GM21529 (cell line): ENCODE results near the gene DUSP7.

Experiments
- ATAC-seq: cut with Tn5 transposase; IDR thresholded peaks from one replicate; pipeline ENCODE4 v1.9.1; 2021; ENCODE audit not compliant: unreplicated experiment

Gene DUSP7

DNA sequence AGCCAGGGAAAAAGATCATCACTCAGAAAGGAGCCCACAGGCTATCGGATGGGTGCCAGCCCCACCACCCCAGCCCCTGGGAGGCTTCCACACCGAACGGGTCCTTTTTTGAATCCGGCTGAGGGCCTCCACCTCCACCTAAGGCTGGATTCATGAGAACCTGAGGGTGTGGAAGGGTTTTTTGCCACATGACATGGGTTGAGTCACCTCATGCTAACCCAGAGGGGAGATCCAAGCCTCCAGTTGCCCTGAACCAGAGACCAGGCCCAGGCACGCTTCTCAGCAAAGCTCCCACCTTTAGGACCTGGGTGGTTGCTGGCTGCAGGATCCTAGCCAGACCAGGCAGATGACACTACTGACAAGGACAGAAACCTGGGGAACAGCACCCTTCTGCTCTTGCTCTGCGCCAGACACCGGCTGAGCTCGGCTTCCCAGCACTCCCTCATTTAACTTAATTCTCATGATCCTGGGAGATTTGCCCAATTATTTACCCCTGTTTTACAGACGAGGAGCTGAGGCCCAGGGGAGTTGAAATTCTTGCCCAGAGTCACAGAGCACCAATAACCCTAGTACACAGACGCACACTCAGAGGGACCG is 25.6 kb downstream of the DUSP7 start:
- no peak for ATAC-seq

DNA sequence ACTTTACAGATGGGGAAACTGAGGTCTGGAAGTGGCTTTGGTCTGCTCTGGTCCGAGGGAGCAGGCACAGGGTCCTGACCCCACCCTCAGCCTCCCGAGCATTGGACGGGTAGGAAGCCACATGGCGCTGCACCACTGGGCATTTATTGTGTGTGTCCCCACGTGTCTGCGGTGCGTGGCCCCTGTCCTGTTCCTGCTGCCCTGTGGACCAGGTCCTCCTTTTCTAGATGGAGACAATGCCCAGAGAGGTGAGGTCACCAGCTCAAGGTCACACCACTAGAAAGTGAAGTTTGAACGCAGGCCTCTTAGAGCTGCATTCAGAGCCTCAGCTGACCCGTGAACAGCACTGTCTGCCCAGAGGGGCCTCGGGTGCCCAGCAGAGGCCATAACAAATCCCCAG is 26.8 kb downstream of the DUSP7 start:
- ATAC-seq = no peak

DNA sequence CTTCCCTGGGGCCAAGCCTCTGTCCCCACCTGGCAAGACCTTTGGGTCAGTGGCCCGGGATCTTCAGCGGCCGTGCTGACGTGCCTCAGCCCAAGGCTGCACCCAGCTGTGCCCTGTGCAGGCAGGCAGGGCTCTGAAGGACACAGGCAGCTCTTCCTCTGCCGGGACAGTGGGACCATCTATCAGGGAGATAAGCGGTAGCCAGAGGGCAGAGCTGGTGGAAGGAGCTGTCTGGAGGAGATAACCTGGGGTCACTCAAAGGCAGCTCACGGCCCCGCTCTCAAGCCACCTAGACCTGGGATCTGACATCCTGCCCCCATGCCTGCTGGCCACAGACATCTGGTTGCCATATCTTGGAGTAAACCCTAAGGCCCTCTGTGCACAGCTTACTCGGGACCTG is 27.3 kb downstream of the DUSP7 start:
- ATAC-seq = no peak

DNA sequence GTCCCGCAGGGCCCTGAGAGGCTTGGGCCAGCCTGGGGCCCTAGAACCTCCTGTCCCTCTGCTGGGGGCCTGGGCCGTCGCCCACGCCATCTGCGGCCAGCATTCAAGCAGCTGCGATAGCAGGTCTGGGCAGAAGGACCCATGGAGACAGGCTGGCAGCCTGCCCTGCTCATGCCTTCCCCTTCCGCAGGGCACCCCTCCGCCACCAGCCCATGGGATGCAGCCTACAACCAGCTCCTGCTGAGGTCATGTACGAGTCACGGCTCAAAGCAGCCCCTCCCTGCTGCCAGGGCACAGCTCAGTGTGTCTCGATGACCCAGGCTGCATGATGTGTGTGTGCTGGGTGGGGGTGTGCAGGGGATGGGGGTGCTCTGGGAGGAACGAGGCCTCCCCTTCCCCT is 27.8 kb downstream of the DUSP7 start:
- no peak for ATAC-seq

DNA sequence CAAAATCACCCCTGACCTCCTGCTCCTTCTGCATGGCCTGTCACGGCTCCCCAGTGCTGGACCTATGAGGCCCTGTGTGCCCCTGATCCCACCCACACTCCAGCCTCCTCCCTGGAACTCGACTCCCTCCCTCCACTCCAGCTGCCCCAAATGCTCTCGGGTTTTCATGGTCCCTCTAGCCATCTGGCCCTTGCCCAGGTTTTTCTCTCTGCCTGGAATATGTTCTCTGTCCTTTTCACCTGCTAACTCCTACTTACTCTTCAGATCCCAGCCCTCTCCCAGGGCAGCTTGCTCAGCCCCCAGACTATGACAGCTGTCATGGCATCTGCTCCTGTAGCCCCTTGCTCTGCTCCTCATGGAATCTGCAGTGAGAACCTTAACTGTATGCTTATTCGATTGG is 30.3 kb downstream of the DUSP7 start:
- ATAC-seq = no peak

DNA sequence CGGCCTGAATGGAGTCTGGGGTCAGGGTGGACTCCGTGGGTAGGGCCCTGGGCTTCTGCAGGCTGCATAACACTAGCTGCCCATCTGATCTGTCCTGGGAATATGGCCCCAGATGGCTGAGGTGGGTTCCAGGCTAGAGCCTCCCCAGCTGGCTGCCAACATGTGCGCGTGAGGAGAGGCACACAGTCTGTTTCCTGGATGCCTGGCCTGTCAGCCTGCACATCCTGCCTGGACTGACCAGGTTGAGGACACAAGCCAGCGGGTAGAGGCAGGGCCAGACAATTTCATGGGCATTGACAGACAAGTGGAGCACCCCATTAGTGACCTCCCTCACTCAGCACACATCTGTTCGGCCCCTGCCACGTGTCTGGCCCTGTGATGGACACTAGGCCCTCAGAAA is 30.9 kb downstream of the DUSP7 start:
- ATAC-seq = no peak

DNA sequence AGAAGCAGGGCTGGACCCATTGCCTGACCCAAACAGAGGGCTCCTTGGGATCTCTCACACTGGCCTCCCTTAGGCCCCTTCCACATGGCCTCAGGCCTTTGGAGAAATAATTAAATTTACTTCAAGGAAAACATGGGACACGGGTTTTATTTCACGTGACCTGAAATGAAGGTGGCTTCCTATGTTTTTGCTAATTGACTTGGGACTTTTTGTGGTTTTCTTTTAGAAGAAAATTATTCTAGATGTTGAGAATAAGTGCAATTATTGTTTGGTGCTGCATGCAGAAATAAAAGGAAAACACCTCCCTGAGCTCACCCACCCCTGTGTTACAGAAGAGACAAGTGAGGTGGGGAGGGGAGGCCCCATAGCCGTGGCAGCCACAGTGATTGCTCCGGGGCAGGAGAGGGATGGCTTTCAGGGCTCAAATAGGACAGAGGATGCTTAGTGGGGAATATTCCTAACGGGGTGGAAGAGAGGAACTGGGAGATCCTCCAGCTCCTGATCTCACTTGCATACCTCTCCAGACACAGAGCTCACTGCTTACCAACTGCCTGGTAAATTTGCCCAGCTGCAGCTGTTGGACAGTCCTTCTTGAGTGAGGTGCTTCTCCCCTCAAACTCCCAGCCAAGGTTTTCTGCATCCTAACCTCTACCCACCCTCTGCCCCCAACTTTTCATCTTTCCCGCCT is 31.5 kb downstream of the DUSP7 start:
- no peak for ATAC-seq

DNA sequence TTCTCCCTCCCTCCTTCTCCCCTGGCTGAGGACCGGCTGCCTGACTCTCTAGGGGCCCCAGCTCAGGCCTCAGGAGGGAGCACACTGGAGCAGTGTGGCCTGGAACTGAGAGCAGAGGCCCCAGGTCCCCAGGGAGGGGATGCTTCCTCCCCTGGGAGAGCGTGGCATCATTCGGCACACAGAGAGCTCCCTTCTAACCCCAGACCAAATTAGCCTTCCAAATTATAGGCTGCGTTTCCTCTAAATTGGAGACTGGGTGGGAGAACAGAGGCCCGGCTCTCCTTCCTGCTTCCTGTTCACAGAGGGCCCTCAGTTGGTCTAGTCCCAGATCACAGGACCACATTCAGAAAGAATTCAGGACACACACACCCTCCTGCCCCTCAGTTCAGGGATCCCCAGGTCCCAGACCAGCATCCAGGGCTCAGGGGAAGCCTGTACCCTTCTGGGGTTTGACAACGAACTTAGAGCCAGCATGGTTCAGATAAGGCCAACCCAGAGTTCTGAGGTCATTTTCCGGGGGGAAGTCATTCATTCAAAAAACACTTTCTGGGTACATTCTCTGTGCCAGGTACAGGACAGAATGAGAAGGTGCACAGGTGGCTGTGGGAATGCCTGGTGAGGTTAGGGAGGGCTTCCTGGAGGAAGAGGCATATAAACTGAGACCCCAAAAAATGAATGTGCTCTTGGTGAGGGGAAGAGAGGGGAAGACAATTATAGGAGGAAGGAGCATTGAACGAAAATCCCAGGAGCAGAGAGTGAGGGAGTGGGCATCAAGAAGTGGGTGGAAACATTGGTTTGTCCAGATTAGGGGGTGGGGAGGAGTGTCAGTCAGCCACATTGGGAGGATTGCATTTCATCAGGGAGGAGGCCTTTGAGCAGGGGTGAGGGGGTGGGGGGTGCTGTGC is 32.3 kb downstream of the DUSP7 start:
- ATAC-seq = peak; percentile 75

DNA sequence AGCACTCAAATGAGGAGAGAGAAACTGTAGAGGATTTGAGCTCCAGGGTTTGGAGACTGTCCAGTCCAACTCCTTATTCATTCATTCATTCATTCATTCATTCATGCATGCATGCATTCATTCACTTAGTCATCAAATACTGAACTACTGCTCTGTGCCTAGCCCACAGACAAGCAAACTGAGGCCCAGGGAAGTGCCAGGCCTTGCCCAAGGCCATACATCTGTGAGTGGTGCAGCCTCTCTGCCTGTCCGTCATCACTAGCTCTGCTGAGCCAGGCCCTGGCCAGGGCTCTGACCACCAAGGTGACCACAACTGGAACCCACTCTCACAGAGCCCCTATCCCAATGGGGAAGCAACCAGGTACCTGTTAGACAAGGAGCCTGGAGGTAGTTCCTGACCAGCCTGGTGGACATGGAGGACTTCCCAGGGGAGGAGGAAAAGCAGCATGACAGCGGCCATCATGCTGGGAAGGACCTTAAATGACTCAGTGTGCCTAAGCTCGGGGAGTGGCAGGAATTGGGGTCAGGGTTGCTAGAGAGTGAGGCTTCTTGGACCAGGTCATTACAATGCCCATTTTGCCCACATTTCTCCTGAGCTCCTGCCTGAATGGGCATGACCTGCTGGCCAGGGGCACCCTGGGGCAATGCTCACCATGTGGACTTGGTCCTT is 33.1 kb downstream of the DUSP7 start:
- no peak for ATAC-seq

DNA sequence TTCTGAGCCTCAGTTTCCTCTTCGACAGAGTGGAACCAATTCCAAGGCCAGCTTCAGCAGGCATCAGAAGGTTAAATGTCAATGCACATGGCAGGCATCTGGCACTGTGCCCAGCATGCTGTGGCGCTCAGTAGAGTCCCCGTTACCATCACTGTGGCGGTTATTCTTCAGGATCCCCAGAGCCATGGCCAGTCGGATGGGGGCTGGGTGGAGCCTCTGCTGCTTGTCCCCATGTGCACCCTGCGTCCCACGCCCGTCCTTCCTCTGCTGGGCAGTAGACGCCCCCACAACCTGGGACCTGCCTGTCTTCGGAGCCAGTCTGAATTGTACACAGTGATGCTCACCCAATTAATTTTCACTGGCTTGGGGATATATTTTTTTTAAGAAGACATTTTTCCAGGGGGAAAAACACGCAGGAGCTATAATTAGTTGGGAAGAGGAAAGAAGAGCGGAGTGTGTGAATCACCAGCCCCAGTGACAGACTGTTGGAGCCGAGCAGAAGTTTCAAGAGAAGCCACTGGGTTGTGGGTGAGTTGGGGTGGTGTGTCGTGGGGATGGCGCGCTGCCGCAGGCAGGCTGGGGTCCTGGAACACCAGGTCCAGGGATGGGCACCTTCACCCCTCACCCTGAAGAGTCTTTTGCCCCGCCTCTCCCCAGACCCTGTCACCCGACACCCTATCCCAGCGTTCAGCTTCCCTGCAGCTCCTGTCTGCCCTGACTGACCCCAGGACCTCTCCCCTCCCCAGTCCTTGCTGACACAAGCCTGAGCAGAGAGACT is 33.9 kb downstream of the DUSP7 start:
- ATAC-seq = no peak

DNA sequence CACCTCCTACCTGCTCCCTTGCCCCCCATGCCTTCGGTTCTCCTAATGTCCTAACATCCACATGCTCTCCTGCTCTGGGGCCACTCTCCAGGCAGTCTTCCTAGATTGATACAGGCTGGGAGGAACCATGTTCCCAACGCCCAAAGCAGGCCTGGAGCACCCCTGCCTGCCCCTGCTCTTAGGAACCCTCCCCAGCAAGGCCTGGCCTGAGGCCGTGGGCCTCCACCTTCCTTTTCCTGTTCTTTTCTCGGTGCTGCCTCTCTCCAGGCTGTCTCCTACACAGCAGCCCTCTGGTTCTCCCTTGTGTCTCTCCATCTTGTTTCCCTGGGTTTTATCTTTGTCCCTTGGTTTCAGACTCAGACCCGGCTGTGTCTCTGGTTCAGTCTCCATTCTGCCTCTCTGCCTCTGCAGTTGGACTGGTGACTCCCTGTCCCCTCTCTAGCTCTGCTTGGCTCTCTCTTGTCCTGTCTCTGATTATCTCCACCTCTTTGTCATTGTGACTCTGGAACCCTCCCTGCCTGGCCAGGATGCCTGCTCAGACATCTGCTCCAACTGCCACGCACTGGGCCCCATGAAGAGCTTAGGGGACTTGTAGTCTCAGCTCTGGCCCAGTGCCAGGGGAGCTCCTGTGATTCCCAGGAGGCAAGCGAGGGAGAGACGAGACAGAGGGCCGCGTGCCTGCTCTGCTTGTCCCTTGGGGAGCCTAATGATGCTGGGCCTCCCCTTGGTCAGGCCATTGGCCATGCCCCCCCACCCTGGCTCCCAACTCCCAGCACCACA is 34.7 kb downstream of the DUSP7 start:
- no peak for ATAC-seq

DNA sequence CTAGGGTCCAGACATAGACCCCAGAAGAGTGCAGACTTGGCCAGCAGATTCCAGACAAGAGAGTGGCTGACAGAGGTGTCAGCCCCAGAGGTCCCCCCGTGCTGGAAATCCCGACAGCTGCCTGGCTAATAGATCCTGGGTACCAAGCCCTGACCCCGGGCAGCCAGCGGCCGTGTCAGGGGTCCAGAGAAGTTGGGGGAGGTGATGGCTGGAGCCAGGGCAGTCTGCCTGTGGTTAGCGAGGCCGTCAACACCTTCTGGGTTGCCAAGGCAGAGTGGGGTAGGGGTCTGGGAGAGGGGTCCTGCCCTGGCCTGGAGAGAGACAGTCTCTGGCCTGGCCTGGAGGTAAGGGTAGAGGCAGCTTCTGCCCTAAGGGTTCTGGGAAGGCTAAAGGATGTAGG is 35.6 kb downstream of the DUSP7 start:
- ATAC-seq = no peak

DNA sequence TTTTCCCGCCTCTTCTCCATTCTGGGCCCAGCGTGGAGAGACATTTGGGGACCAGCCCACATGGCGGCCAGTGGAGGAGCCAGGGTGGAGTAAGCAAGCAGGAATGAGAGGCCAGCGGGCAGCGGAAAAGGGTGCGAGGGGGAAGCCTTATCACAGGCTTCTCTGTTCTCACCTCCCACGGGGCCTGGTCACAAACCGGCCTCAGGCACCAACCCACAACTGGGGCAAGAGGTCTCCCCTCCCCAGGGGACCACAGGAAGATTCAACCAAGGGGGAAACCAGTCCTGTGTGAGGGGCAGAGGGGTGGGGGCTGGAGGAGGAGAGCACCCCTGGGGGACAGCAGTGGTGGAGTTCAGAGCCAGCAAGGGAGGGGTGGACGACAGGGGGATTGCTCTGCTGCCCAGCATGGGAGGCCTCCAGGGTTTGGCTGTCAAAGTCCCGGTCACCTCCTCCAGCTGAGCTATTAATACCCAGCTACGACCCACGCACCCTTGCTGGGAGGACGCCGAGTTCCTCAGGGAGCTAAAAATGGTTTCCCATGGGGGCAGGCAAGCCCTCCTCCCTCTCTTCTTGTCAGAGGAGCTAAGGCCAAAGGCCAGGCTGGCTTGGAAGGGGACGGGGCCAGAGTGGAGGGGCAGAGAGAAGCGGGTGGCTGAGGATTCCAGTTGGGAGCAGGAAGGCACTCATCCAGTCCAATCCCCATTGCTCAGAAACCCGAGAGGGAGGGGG is 36.9 kb downstream of the DUSP7 start:
- ATAC-seq = no peak

DNA sequence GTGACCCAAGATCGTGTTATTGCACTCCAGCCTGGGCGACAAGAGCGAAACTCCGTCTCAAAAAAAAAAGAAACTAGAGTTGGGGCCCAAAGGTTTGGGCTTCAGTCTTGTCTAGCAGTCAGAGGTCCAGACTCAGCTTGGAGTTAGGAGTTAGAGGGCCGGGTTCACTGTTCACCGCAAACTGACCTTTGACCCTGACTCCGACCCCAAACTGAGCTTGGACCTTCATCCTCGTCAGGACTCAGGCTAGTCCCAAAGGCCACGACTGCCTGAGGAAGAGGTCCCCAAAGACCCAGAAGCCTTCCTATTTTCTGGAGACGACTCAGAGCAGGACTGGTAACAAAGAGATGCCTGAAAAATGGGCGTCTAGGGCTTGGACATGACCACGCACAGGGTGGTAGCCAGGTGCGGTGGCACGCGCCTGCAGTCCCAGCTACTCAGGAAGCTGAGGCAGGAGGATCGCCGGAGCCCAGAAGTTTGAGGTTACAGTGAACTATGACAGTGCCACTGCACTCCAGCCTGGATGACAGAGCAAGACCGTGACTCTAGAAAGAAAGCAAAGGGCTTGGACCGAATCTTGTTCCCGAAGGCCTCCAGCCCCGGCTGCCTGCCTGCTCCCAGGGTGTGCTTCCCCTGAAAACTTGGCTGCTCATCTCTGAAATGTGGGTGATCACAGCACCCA is 37.9 kb downstream of the DUSP7 start:
- no peak for ATAC-seq

DNA sequence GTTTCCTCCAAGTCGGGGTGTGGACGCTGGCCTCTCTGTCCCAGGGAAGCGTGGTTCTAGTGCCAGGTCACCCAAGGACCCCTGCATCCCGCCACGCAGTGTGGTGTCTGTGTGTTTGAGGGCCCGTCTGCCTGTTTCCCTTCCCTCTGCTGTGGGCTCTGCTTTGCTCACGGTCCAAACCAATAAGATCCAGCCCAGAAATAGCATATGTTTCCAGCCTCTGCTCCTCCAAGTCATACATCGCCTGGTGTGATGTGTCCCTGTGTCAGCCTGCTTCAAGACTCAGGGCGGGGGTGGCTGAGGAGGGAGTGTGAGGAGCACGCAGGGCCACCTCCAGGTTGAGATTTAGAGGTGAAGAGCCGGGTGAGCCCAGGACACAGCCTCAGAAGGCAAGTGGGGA is 38.8 kb downstream of the DUSP7 start:
- no peak for ATAC-seq

DNA sequence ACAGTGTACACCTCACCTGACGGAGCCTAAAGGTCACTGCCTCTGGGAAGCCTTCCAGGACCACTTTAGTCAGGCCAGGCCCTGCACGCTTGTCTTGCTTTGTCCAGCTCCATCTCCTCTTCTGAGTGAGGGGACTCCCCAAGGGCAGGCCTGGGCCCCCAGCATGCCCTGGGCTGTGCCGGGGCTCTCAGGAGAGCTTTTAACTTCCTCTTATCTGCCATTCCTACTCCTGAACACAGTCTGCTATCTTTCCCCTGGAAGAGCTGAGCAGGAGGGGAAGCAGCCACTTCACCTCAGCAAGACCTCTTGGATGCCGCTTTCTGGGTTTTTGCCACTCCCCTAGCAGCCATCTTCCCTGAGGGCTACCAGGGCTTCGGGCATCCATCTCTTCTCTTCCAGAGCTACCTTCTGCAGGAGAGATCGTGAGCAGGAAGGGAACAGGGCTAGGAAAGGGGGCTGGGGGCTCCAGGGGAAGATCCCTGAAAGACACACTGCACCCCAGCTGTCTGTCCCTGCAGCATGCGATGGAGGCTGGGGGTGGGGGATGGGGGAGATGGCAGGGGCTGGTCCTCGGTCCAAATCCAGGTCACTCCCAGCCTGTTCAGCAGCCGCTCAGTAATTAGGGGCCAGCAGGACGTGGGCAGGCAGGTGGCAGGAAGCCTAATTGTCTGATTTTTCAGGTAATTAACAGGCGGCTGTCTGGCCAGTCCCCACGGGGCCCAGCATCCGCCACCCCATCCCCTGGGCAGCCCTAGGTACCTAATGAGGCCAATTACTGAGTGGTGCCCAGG is 40.7 kb downstream of the DUSP7 start:
- no peak for ATAC-seq

DNA sequence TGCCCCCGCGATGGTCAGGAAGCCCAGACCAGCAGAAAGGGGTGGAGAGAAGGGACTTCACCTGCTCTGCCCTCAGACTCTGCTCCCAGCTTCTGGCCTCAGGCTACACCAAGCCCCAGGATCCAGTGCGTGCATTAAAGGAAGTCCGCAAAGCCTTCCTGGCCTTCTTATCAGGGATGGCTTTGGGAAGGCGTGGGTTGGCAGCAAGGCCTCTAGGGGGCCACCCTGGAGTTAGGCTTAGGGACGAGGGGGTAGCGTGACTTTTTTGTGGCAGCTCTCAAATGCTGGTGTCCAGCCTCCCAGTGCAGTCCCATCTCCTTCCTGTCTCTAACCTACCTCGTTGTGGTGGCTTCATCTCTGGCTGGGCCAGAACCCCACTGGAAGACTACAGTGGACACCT is 41.8 kb downstream of the DUSP7 start:
- ATAC-seq = no peak
